PFSK-1 (cell line): ENCODE results near the gene PRR4.

ENCODE experiments used
- FOXP2 ChIP-seq: optimal IDR thresholded peaks from 2 replicates; pipeline ENCODE3; 2011; ENCODE audit warnings: borderline replicate concordance, control low read depth, inconsistent platforms; ENCODE audit not compliant: insufficient read depth; ENCODE audit errors: extremely low read length, extremely low read depth
- POLR2AphosphoS5 ChIP-seq: IDR thresholded peaks from 2 replicates; pipeline ENCODE4 v1.6.1; 2012; ENCODE audit warnings: low read depth, mild to moderate bottlenecking, control low read depth, low read length, moderate library complexity
- SIN3A ChIP-seq: IDR thresholded peaks from 2 replicates; pipeline ENCODE4 v1.6.1; 2012; ENCODE audit warnings: mild to moderate bottlenecking, low read length, moderate library complexity, borderline replicate concordance; ENCODE audit not compliant: insufficient read depth
- TAF1 ChIP-seq: IDR thresholded peaks from 2 replicates; pipeline ENCODE4 v1.6.1; 2012; ENCODE audit warnings: low read length, control low read depth, borderline replicate concordance; ENCODE audit not compliant: insufficient read depth
- TF ChIP-seq, protein P1 (sequence below), 2 experiments: IDR thresholded peaks; 2 replicates each; pipeline versions ENCODE4 v1.6.1 to v1.8.0; 2011 to 2012; ENCODE audit warnings: low read depth in 2 of 2, low read length in 2 of 2, control low read depth in 1 of 2, inconsistent platforms in 1 of 2, mild to moderate bottlenecking in 1 of 2, moderate library complexity in 1 of 2; ENCODE audit not compliant: insufficient read depth in 1 of 2

DNA sequence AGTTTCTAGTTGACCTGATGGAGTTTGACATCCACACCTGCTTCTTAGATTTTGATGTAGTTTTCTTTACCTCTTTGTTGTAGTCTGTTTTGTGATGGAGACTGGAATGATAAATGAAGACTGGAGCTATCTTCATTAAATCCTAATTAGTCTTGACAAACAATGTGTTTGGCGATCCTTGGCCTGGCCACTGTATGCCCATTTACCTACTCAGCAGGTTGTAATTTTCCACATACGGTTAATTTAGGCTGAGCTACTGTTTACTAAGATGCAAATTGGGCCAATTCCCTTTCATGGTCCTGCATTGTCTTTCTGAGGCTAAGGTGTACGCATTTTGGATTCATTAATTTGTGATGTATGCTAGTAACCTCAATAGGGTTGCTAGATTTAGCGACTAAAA, 46.7 kb downstream of the PRR4 start, which contains the start of gene TAS2R7:
- TF ChIP-seq, protein P1, sequence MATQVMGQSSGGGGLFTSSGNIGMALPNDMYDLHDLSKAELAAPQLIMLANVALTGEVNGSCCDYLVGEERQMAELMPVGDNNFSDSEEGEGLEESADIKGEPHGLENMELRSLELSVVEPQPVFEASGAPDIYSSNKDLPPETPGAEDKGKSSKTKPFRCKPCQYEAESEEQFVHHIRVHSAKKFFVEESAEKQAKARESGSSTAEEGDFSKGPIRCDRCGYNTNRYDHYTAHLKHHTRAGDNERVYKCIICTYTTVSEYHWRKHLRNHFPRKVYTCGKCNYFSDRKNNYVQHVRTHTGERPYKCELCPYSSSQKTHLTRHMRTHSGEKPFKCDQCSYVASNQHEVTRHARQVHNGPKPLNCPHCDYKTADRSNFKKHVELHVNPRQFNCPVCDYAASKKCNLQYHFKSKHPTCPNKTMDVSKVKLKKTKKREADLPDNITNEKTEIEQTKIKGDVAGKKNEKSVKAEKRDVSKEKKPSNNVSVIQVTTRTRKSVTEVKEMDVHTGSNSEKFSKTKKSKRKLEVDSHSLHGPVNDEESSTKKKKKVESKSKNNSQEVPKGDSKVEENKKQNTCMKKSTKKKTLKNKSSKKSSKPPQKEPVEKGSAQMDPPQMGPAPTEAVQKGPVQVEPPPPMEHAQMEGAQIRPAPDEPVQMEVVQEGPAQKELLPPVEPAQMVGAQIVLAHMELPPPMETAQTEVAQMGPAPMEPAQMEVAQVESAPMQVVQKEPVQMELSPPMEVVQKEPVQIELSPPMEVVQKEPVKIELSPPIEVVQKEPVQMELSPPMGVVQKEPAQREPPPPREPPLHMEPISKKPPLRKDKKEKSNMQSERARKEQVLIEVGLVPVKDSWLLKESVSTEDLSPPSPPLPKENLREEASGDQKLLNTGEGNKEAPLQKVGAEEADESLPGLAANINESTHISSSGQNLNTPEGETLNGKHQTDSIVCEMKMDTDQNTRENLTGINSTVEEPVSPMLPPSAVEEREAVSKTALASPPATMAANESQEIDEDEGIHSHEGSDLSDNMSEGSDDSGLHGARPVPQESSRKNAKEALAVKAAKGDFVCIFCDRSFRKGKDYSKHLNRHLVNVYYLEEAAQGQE (IDR thresholded peaks at IDR 0.05; ENCODE audit: insufficient read depth in 1 of 2, low read depth in 2 of 2, low read length in 2 of 2) = no peak
- TF ChIP-seq POLR2AphosphoS5 (no peak), SIN3A (no peak), TAF1 (no peak), FOXP2 (no peak)
